HG03108 (cell line): ENCODE results near the gene TBCC.

Experiments
- ATAC-seq: cut with Tn5 transposase; IDR thresholded peaks from one replicate; pipeline ENCODE4 v1.9.1; 2021; ENCODE audit warnings: moderate library complexity; ENCODE audit not compliant: unreplicated experiment

The TBCC gene

DNA sequence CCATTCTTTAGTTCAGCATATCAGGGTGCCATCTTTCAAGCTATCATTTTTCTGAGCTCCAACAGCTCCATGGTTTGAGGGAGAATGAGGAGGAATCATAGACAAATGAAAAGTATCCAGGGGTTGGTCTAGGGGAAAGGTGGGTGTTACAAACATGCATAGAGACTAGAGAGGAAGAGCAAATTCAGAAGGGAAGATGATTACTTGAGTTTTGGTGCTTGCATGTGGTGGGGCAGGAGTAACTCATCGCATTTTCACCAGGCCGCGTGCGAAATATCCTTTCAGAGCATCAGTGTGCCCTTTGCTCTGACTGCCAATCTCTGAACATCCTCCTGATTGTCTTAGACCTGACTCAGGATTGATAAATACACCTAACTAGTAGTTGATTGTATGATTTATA is 28.3 kb upstream of the TBCC start:
- ATAC-seq: no peak

DNA sequence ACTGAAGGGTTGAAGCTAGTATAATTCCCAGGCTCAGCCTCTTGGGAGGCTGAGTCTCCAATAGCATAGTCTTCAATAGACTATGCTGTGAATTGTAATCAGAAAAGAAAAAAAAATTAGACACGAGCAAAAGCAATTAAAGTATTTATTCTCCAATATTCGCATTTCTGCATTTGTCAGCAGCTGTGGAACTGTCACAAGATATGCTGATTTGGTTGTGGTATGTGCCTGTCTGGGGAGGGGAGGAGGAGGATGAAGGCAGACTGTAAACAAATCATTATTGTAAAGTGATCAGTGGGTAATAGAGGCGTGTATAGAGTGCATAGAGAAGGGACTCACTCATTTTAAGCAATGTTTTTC is 25.8 kb upstream of the TBCC start:
- ATAC-seq: peak; percentile 26

DNA sequence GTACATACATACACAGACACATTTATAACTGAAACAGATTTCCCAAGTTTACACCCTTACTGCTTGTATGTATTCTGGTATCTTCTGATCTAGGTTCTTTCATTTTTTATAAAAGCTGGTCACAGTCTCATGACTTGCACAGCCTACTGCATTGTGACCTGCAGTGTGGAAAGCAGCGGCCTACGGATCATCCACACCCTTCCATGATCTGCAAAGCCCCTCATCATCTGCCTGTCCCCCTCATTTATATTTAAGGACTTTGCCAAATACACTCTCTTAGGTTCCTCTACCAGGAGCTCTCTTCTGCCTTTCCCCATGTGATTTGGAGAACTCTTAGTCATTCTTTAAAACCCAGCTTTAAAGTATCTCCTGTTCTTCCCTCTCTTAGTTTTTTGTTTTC is 23.9 kb upstream of the TBCC start:
- no peak for ATAC-seq

DNA sequence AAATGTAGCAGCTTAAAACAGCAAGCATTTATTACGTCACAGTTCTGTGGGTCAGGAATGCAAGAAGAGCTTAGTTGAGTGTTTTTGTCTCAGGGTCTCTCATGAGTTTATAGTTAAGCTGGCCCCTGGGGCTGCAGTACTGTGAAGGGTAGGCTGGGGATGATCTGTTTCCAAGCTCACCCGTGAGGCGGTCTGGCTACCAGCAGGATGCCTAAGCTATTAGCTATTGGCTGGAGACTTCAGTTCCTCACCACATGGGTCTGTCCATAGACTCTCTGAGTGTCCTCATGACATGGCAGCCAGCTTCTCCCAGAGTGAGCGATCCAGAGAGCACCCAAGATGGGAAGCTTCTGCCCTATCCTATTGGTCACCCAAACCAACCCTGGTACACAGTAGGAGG is 23.1 kb upstream of the TBCC start:
- no peak for ATAC-seq

DNA sequence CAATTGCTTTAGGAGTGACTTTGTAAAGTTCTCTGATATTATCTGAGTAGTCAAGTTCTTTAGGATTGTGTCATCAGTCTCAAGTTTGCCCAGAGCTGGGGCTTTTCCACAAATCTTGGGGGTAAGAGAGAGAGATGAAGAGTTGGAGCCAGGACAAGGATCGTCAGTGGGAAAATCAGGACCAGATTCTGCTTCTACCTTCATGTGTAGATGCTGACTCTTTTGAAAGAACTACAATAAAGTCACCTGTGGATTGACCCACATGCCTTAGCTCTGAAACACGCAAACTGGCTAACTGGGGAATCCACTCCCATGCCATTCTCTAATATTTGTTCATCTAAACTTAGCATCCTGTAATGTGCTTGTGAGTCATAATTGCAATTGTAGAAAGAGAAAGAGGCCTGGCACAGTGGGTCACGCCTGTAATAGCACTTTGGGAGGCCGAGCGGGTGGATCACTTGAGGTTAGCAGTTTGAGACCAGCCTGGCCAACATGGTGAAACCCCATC is 20.3 kb upstream of the TBCC start:
- no peak for ATAC-seq

DNA sequence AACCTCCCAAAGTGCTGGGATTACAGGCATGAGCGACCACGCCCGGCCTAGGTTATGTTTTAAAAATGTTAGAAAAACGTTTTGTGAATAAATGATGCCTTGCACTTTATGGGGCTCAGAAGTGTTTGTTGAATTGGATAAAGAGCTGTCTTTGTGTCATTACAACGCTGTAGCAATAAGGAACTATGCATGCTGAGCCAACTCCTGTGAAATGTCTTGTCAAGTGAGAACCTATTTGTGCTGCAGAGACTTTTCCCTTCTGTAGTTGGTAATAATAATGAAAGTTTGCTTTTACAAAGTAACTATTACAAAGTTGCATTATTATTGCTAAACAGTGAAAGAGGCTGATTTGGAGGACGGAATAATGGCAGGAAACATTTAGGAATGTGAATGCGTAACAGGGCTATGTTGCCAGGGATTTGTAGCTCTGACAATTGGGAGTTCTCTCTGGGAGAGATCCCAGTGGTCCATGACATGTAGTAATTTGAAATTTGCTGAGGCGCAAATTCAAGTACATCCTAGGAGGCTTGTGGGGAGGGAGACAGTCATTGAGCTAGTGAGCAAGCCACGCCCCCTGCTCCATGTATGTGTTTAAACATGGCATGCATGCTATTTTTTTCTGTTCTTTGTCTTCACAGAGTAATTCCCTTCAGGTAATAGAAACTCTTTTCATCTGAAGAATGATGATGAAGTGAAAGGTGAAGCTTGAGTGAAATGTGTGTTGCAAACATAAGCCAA is 19.2 kb upstream of the TBCC start:
- ATAC-seq: no peak

DNA sequence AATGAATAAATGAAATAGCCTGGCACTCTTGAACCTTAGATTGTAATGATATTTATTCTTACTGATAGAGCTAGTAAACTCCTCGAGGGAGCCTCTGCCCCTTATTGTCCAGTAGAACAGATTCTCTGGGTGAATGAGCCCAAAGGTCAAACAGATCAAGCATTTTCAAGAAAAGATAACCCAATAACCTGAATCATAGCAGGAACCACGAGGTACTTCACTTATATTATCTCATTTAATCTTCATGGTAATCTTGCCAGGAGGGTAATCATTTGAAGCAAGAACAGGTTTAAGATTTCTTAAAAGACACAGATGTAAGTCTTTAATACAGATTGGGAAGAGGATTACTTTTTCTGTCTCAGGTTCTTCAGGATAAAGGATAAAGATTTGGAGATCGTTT is 17.0 kb upstream of the TBCC start:
- no peak for ATAC-seq

DNA sequence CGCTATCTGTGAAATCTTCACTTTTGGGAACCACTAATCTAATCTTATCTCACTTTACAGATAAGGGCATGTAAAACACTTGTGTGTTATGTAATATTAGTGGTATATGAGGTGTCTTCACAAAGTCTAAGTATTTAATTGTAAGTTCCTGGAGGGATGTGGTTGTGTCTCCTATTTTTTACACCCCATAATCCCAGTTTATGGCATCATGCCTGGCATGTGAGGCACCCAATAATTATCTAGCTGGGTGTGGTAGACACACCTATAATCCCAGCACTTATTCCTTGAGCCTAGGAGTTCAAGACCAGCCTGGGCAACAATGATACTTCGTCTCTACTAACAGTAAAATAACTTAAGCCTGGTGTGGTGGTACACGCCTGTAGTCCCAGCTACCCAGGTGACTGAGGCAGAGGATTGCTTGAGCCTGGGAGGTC is 16.5 kb upstream of the TBCC start:
- no peak for ATAC-seq

DNA sequence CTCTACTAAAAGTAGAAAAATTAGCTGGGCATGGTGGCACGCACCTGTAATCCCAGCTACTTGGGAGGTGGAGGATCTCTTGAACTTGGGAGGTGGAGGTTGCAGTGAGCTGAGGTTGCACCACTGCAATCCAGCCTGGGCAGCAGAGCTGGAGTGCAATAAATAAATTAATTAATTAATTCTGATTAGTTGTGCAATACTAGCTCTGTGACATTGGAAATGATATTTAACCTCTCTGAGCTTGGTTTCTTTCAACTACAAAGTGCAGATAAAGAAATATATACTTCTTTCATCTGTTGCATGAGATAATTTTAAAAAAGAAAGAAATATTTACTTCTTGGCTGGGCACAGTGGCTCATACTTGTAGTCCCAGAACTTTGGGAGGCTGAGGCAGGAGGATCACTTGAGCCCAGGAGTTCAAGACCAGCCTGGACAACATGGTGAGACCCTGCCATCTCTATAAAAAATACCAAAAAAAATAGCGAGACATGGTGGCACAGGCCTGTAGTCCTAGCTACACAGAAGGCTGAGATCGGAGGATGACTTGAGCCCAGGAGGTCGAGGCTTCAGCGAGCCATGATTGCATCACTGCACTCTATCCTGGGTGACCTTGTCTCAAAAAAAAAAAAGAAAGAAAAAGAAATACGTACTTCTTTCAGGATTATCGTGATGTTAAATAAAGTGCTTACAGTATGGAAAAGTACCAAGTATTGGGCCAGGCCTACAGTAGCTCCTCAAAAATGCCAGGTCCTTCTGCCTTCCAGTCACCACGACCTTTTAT is 15.6 kb upstream of the TBCC start:
- ATAC-seq: no peak

DNA sequence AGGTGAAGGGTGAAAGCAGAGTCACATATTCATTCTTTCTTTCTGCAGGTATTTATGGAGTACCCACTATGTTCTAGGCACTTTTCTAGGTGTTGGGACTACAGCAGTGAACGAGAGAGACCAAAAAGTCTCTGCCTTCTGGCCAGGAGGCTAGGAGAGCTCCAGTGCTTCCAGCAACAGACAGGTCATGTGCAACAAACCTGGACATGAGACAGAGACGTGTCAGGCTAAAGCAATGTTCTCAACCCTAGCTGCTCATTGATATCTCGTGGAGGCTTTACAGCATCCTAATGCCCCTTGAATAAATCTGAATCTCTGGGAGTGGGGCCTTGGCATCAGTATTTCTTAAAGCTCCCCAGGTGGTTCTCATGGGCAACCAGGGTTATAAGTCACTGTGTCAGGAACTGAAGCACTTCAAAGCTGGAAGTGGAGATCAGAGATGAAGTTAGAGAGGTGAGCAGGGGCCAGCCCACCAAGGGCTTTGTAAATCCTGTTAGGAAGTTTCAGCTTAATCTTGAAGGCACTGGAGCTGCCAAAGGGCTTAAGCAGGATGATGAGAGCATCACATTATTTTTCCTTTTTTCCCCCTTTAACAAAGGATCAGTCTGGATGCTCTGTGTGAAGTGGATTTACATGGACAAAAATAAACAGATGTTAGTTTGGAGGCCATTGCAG is 13.0 kb upstream of the TBCC start:
- ATAC-seq: no peak

DNA sequence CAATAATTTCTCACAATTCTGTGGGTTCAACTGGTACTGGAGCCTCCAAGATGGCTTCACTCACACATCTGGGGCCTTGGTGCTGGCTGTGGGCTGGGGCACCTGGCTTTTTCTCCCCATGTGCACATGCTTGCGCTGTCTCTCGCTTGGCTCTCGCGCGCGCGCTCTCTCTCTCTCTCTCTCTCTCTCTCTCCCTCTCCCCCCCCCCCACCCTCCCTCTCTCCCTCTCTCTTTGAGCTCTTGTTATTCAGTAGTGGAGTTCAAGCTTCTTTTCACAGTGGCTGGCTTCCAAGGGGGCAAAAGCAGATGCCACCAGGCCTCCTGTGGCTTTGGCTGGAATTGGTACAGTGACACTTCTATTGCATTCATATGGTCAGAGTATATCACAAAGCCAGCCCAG is 10.8 kb upstream of the TBCC start:
- ATAC-seq: no peak

DNA sequence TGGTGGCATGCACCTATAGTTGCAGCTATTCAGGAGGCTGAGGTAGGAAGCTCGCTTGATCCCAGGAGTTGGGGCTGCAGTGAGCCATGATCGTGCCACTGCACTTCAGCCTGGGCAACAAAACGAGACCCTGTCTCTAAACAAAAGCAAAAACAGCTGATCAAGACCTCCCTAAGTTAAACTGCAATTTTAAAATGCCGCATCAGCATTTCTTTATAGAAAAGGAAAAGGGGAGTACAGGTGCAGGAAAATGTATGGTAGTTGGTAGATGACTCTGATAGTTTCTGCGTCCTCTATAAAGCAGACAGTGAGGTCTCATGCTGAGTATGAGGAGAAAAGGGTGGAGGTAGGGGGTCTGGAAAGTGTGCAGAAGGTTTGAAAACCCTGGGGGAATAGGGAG is 8.9 kb upstream of the TBCC start:
- ATAC-seq: no peak

DNA sequence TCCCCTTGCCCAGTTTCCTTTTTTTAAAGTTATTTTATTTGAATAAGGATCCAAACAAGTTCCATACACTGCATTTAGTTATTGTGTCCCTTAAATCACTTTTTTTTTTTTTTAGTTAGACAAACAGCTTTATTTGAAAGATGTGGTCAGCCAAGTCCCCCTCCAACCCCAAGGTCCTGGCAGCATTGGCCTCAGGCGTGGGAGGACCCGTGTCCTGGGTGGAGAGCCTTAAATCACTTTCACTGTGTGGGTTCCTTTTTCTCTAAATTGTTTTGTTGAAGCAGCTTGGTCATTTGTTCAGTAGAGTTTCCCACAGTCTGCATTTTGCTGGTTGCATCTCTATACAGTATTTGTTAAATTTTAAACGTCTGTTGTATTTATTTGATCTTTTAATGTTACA is 5.2 kb upstream of the TBCC start:
- no peak for ATAC-seq

DNA sequence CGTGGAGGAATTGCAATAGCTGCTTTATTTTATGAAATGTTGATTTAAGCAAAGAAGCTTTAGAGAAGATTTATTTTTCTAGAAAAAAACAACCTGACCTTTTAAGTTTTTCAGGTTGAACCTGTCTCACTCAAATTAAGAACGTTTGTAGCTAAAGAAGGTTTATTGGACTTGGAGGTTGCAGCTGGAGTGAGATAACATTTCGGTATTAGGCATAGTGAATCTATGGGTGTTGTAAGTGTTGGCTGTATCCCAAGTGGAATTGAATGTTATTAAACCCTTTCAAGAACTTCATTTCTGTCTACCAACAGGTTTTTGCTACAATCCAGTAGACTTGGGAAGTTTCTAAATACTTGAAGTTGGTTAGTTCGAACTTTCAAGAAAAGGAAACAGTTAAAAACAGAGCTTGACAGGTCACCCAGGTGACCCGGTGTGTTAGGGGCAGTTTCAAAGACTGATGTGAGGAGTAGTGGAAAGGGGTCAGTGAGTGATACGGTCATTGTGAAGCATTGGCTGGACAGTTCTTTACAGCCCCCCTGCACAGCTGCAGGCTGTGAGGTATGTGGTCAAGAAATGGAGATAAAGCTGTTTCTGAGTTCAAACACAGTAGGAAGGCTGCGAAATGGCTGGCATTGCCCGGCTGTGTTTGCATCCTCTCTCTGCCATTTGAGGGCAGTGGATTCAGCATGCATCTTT is 2.4 kb upstream of the TBCC start:
- ATAC-seq: no peak

DNA sequence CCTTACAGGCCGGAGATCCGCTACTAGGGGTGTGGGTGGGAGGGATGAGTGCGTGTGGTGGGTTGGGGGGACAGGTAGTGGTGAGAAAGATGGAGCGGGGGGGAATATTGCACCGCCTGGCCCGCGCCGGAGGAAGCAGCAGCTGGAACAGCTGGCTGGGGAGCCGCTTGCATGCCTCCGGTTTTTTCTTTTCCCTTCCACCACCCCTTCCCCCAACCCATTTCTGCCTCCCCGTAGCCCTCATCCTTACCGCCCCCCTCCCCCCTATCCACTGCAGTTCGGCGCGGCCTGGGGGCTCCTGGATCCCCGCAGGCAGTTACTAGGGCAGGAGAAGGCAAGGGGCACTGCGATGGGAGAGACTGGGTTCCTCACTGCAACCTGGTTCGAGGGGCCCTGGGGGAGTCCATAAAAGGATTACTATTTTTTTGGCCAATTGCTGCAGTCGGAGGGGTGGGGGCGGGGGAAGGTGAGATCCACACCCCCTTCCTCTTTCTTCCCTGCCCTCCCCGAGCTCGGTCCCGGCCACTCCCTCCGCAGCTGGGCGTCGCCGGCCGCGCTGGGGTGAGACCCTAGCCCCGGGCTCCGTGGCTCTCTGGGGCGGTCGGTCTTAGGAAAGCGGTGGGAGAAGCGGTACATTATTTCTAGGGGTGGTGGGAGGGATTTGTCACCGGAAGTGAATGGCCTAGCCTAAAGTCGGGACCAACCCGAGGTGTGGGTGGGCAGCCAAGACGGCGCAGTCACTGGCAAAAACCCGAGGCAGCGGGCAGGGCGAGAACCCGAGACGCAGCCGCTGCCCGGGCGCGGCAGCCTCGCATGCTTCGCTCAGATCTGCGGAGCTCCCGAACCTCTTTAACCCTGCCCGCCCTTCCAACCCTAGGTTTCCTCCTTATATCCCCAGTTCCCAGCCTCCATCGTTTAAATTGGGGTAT is 824 bp upstream of the TBCC start:
- peak; percentile 53 for ATAC-seq

DNA sequence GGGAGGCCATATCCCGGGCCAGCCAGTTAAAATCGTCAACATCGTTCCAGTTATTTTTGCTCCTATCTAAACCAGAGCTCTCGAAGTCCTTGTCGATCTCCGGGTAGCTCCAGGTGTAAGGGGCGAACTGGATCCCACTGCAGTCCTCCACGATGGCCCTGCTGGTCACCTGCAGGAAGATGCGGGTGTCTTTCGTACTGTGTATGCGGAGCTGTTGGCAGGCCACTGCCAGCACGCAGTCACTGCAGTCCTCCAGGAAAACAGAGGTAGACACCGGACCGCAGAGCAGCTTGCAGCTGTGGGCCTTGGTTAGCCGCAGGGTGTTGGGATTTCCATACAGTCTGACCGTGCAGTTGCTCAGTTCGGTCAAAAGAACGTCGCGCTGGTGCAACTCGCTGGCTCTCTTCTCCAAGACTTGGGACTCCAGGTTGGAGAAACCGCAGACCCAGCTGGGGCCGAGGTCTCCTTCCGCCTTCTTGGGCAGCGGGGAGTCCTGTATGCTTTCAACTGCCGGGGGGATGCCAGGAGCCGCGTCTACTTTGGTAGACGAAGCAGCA is 742 bp downstream of the TBCC start:
- ATAC-seq: no peak

DNA sequence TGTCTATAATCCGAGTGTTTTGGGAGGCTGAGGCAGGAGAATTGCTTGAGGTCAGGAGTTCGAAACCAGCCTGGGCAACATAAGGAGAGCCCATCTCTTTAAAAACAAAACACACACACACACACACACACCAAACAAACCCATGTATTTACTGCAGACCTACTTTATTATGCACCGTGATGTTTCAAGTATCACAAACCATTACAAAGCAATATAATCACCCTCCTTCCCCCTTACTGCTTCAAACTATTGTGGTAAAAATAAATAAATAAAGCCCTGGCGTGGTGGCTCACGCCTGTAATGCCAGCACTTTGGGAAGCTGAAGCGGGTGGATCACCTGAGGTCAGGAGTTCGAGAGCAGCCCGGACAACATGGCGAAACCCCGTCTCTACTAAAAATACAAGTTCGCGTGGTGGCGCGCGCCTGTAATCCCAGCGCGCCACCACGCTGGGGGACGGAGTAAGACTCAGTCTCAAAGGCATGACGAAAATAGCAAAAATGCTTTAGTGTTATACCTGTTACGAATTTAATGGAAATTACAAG is 1.5 kb downstream of the TBCC start:
- no peak for ATAC-seq

DNA sequence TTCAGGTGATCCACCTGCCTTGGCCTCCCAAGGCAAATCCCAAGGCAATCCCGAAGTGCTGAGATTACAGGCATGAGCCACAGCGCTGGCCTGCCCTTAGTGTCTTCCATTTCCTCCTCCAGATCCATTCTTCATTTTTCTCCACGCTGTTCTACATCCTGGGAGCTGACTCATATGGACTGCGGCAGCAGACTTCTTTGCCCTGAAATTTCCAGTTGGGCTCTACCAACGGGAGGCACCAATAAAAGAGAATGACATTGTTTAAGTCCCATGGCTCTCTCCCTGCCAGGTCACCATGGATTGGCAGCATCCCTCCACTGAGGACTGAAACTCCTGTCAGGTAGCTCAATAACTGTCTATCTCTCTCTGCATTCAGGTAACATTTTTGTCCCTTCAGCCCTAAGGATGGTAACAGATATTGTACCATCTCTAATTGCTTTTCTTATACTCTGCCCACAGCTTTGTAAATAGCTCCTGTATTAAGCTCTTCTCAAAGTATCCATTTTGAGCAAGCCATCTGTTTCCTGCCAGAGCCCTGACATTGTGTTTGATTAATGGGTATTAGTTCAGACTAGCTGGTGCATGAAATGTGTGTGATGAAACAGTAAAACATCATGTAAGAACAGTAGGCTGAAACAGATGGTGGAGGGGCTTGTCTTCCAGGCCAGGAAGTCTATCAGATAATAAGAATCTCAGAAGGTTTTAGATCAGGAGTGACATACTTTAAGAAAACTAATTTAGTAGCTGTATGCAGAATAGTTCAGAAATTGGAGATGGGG is 3.6 kb downstream of the TBCC start:
- ATAC-seq: no peak

DNA sequence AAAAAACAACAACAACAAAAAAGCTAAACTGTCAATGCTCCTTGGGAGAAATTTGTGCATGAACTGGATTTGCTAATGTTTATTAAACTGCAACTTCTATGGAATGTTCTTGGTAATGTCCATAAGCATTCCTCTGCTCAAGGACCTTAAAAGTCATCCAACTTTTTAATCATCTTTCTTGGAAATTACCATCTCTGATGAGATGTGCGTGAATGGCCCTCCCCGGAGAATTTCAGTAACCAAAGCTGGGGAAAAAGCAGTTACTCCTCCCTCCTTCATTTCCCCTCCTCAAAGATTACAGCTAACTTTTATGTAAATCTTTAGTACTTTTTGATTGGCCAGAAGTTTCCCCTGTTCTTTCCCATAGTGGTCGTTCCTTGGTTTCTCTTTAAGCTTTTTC is 5.2 kb downstream of the TBCC start:
- ATAC-seq: no peak
